HG03103 (cell line): ENCODE data around the gene DPP6.

Source experiments
- ATAC-seq: cut with Tn5 transposase; IDR thresholded peaks from one replicate; pipeline ENCODE4 v1.9.1; 2021; ENCODE audit warnings: low read depth; ENCODE audit not compliant: unreplicated experiment

DPP6 gene

DNA sequence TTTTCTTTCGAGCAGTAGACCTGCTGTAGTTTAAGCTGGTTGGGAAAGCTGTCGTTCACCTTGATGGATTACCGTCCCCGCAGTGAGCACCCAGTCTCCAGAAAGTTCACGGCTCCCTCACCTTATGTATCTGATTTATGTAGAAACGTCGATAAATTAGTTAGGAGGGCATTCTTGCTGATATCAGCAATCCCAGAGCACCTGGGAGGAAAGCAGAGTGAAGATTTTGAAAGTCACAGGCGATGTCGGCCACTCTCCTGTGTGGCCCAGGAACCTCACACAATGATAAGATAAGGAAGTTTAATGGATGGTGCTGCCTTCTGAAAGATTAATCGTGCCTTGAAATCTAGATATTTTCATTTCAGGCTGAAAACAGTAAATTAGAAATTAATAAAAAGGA lies 336.8 kb downstream of the DPP6 start:
- no peak for ATAC-seq

GRCh38 chr7:154390961-154391360 lies 338.8 kb downstream of the DPP6 start:
- no peak for ATAC-seq

GRCh38 chr7:154394804-154395203 lies 342.6 kb downstream of the DPP6 start:
- ATAC-seq, result no peak

- no peak for ATAC-seq
Measured at GRCh38 chr7:154406312-154406711, 354.1 kb downstream of the DPP6 start.

GRCh38 chr7:154409703-154410311 lies 357.6 kb downstream of the DPP6 start:
- no peak for ATAC-seq

DNA sequence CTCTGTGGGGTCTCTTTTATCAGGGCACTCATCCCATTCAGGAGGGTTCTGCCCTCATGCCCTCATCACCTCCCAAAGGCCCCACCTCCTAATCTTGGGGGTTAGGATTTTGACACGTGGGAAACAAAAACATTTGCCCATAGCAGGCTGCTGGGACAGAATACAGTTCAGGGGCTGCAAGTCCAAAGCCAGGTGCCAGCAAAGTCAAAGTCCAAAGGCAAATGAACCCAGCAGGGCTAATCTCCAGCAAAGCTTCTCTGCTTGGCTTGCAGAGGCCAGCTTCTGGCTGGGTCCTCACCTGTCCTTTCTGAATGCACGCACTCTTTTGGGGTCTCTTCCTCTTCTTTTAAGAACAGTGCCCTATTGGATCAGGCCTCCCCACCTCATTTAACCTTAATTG lies 359.9 kb downstream of the DPP6 start:
- ATAC-seq, result no peak

- ATAC-seq, result no peak
Measured at GRCh38 chr7:154415709-154416399, 363.7 kb downstream of the DPP6 start.

- no peak for ATAC-seq
Measured at GRCh38 chr7:154416714-154417113, 364.5 kb downstream of the DPP6 start.

GRCh38 chr7:154419344-154419743 lies 367.1 kb downstream of the DPP6 start:
- no peak for ATAC-seq

DNA sequence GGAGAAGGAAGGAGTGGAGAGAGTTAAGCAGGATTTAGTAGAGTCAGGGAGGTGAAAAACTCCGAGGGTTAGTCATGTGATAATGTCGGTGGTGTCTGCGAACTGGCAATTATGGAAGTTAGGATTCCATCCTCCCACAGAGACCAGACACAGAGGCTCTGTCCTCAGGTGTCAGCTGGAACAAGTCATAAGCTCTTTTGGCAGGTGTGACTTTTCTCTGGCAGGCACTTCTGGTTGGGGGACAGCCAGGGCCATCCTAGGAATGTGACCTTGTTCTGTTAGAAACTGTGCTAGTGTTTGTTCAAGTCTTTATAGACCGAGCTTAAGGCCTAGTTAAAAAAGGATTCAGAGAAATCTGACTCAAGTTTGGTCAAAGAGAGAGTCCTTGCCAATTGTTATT lies 371.0 kb downstream of the DPP6 start:
- ATAC-seq, result no peak

GRCh38 chr7:154424350-154424749 lies 372.2 kb downstream of the DPP6 start:
- no peak for ATAC-seq

GRCh38 chr7:154425271-154425670 lies 373.1 kb downstream of the DPP6 start:
- ATAC-seq, result no peak

GRCh38 chr7:154426778-154427177 lies 374.6 kb downstream of the DPP6 start:
- ATAC-seq, result no peak

DNA sequence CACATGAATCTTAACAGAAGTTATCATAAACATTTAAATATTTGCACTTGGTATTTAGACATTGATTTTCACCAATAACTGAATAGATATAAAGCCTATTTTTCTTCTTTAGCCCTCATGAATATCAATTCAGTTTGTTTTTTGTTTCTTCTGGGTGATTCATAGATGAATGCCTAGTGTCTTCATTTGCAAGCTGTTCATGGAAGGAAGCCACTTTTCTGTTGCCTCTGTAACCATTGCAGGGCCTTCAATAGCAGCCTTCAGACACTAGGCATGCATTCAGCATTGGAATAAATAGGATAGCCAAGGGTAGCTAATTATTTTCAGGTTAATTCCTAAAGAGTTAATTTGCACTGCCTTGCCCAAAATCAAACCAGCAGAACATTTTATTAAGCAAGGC lies 375.3 kb downstream of the DPP6 start:
- no peak for ATAC-seq

GRCh38 chr7:154429666-154430404 lies 377.6 kb downstream of the DPP6 start:
- no peak for ATAC-seq

DNA sequence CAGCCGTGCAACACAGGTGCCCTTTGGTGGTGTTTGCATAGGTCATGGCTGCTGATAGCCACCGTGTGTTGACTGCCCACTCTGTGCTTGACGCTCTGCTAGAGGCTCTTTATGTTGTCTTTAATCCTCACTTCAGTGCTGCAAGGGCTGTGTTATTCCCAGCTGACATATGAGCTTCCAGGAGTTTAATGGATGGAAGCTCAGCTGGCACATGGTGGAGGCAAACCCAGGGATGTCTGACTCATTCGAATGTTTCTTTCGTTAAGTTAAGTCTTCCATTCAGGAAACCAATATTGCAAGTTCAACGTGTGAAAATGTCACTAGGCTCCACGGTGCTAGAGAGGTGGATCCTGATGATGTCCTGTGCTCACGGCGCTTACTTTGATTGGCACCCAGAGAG lies 378.4 kb downstream of the DPP6 start:
- ATAC-seq, result no peak

- ATAC-seq, result no peak
Measured at GRCh38 chr7:154431045-154431444, 378.8 kb downstream of the DPP6 start.

GRCh38 chr7:154433632-154434598 lies 381.7 kb downstream of the DPP6 start:
- ATAC-seq, result no peak

DNA sequence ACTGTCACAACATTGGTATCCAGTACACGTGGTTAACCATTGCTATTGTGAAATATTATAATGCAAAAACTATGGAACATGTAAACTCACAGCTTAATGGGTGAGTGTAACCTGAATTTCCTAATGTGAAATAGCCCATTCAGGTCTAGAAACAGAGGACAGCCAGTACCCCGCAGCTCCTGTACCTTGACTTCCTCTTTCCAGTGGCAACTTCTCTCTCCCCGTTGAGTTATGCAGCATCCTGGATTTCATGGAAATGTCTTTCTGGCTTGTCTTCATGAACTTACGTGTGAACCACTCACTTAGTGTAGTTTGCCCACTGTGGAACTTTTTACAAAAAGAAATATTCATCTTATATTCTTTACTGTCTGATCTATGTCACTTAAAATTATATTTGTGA lies 384.4 kb downstream of the DPP6 start:
- no peak for ATAC-seq

GRCh38 chr7:154437234-154437633 lies 385.0 kb downstream of the DPP6 start:
- ATAC-seq, result no peak
